ENCODE results near the gene PNPLA7.

GRCh38 chr9:137580954-137581322, 30.7 kb upstream of the PNPLA7 start:
- TF ChIP-seq CTCF (IDR thresholded peaks at IDR 0.05) (no peak), POLR2A (IDR thresholded peaks at IDR 0.05) (no peak)
